ENCODE measurements around the gene NRXN3.
A peak's percentile ranks its signal among the peaks of the same experiment; 100 is the strongest.
"Not testable (repeated sequence)": the region's sequence is repeated elsewhere in the genome, so short reads cannot be mapped to it uniquely, and the experiment has no call there.

The NRXN3 gene

GRCh38 chr14:78405079-78405856, 235.1 kb downstream of the NRXN3 start:
- H3K27ac ChIP-seq: no peak overlapping the region
- no peak overlapping the region for H3K4me2 ChIP-seq
- H3K27me3 ChIP-seq: 0 out of 2 replicates have a peak, but pooled peaks cover 5% of the 10 kb centered on the region
- H3K4me3 ChIP-seq: no peak overlapping the region
- no peaks in the 10 kb centered on the region for H3K9me3 ChIP-seq
- TF ChIP-seq Cebpa-rat (IDR thresholded peaks at IDR 0.05): no peak
- H3K9ac ChIP-seq: no peak overlapping the region
- no peaks in the 10 kb centered on the region for H4K20me1 ChIP-seq
- H3K36me3 ChIP-seq: no peaks in the 10 kb centered on the region
- peaks cover 10% of the 10 kb centered on the region for H3K4me1 ChIP-seq

- TF ChIP-seq Cebpa-rat (IDR thresholded peaks at IDR 0.05): no peak
These were observed 242.3 kb downstream of the NRXN3 start for GRCh38 chr14:78412475-78412874.

GRCh38 chr14:78414172-78414571, 244.0 kb downstream of the NRXN3 start:
- Histone ChIP-seq H4K20me1 (no peaks in the 10 kb centered on the region), H3K4me3 (no peak overlapping the region), H3K27ac (no peak overlapping the region), H3K9me3 (no peaks in the 10 kb centered on the region), H3K9ac (no peak overlapping the region), H3K4me2 (no peak overlapping the region), H3K36me3 (no peaks in the 10 kb centered on the region), H3K27me3 (no peaks in the 10 kb centered on the region), H3K4me1 (peaks cover 12% of the 10 kb centered on the region)
- TF ChIP-seq Cebpa-rat (IDR thresholded peaks at IDR 0.05): no peak

More at GRCh38 chr14:78412475-78412874, 242.3 kb downstream of the NRXN3 start:
- no peak overlapping the region for H3K4me2 ChIP-seq
- peaks cover 6% of the 10 kb centered on the region for H3K4me1 ChIP-seq
- no peak overlapping the region for H3K9ac ChIP-seq
- no peaks in the 10 kb centered on the region for H4K20me1 ChIP-seq
- H3K27ac ChIP-seq: no peak overlapping the region
- no peak overlapping the region for H3K4me3 ChIP-seq
- H3K36me3 ChIP-seq: no peaks in the 10 kb centered on the region
- H3K9me3 ChIP-seq: no peaks in the 10 kb centered on the region
- H3K27me3 ChIP-seq: no peaks in the 10 kb centered on the region

- Histone ChIP-seq H3K4me1 (peaks cover 12% of the 10 kb centered on the region), H3K4me3 (no peak overlapping the region), H3K9me3 (no peaks in the 10 kb centered on the region), H3K27me3 (no peaks in the 10 kb centered on the region), H3K4me2 (peak overlapping the region; percentile 46), H3K27ac (no peak overlapping the region), H3K36me3 (no peaks in the 10 kb centered on the region), H4K20me1 (no peaks in the 10 kb centered on the region), H3K9ac (no peak overlapping the region)
- TF ChIP-seq Cebpa-rat (IDR thresholded peaks at IDR 0.05): no peak
These were observed 247.4 kb downstream of the NRXN3 start for GRCh38 chr14:78417532-78417931.

- no peak for TF ChIP-seq Cebpa-rat (IDR thresholded peaks at IDR 0.05)
- H3K9me3 ChIP-seq: no peaks in the 10 kb centered on the region
- H3K36me3 ChIP-seq: no peaks in the 10 kb centered on the region
- H3K9ac ChIP-seq: no peak overlapping the region
- H3K27me3 ChIP-seq: no peaks in the 10 kb centered on the region
- H3K4me2 ChIP-seq: no peak overlapping the region
- no peaks in the 10 kb centered on the region for H3K4me1 ChIP-seq
- H3K4me3 ChIP-seq: no peak overlapping the region
- H3K27ac ChIP-seq: no peak overlapping the region
- no peaks in the 10 kb centered on the region for H4K20me1 ChIP-seq
These were observed 254.1 kb downstream of the NRXN3 start for GRCh38 chr14:78424311-78424710.

- H4K20me1 ChIP-seq: no peaks in the 10 kb centered on the region
- H3K9me3 ChIP-seq: no peaks in the 10 kb centered on the region
- no peak overlapping the region for H3K27ac ChIP-seq
- H3K4me1 ChIP-seq: no peaks in the 10 kb centered on the region
- H3K36me3 ChIP-seq: no peaks in the 10 kb centered on the region
- no peaks in the 10 kb centered on the region for H3K27me3 ChIP-seq
- TF ChIP-seq Cebpa-rat (IDR thresholded peaks at IDR 0.05): no peak
- no peak overlapping the region for H3K9ac ChIP-seq
- H3K4me2 ChIP-seq: no peak overlapping the region
- H3K4me3 ChIP-seq: no peak overlapping the region
These were observed 255.2 kb downstream of the NRXN3 start for GRCh38 chr14:78425330-78425729.

- H3K4me3 ChIP-seq: no peak overlapping the region
- H3K4me1 ChIP-seq: no peaks in the 10 kb centered on the region
- no peaks in the 10 kb centered on the region for H3K36me3 ChIP-seq
- TF ChIP-seq Cebpa-rat (IDR thresholded peaks at IDR 0.05): no peak
- no peak overlapping the region for H3K9ac ChIP-seq
- H3K9me3 ChIP-seq: no peaks in the 10 kb centered on the region
- H4K20me1 ChIP-seq: no peaks in the 10 kb centered on the region
- no peak overlapping the region for H3K4me2 ChIP-seq
- no peak overlapping the region for H3K27ac ChIP-seq
- H3K27me3 ChIP-seq: no peaks in the 10 kb centered on the region
These were observed 255.6 kb downstream of the NRXN3 start for GRCh38 chr14:78425782-78426181.

GRCh38 chr14:78432046-78432445, 261.9 kb downstream of the NRXN3 start:
- H3K4me3 ChIP-seq: no peak overlapping the region
- H3K27me3 ChIP-seq: no peaks in the 10 kb centered on the region
- no peak overlapping the region for H3K9ac ChIP-seq
- no peaks in the 10 kb centered on the region for H4K20me1 ChIP-seq
- no peaks in the 10 kb centered on the region for H3K4me1 ChIP-seq
- H3K27ac ChIP-seq: no peak overlapping the region
- no peak for TF ChIP-seq Cebpa-rat (IDR thresholded peaks at IDR 0.05)
- H3K36me3 ChIP-seq: no peaks in the 10 kb centered on the region
- H3K4me2 ChIP-seq: no peak overlapping the region
- H3K9me3 ChIP-seq: no peaks in the 10 kb centered on the region

GRCh38 chr14:78437448-78437847, 267.3 kb downstream of the NRXN3 start:
- not testable (repeated sequence) for H3K36me3 ChIP-seq, H3K4me3 ChIP-seq, H3K9ac ChIP-seq, H3K27me3 ChIP-seq, H3K9me3 ChIP-seq, H4K20me1 ChIP-seq, H3K4me1 ChIP-seq, H3K27ac ChIP-seq, H3K4me2 ChIP-seq

- H3K4me2 ChIP-seq: no peak overlapping the region
- no peaks in the 10 kb centered on the region for H3K9me3 ChIP-seq
- H3K27ac ChIP-seq: no peak overlapping the region
- no peaks in the 10 kb centered on the region for H4K20me1 ChIP-seq
- H3K9ac ChIP-seq: no peak overlapping the region
- H3K36me3 ChIP-seq: no peaks in the 10 kb centered on the region
- no peak overlapping the region for H3K4me3 ChIP-seq
- no peak for TF ChIP-seq Cebpa-rat (IDR thresholded peaks at IDR 0.05)
- H3K4me1 ChIP-seq: no peaks in the 10 kb centered on the region
- H3K27me3 ChIP-seq: no peaks in the 10 kb centered on the region
These were observed 270.3 kb downstream of the NRXN3 start for GRCh38 chr14:78440356-78440894.

Measured in BLaER1 (cell line).